OCI-LY7 (cell line): ENCODE data around the gene TGFBI. TPM values are rescaled to one million over a fixed set of nuclear protein-coding genes. Genes with fewer than 3 reads are reported as not detected.

ENCODE experiments used
- BruUV-seq: library from RNA; stranded (reverse); fragments of 400-500 nt; replicated peaks from 2 replicates; lab custom pipeline; 2021; lab: Mats Ljungman, UMichigan
- CTCF ChIA-PET: fragments of 300-600 bp; sonication (Branson Sonifier 250); formaldehyde crosslinking; loops from one replicate; lab custom pipeline; 2022; ENCODE audit warnings: antibody characterized with exemption; ENCODE audit not compliant: unreplicated experiment; lab: Charles Lee
- POLR2A ChIA-PET: fragments of 300-600 bp; sonication (Branson Sonifier 250); formaldehyde crosslinking; loops from one replicate; lab custom pipeline; 2022; ENCODE audit warnings: antibody characterized with exemption; lab: Charles Lee
- DNase-seq: peaks from one replicate; pipeline ENCODE4 v3.0.0-alpha.2; 2015; ENCODE audit warnings: low spot score
- H2AFZ ChIP-seq: fragments of 200-600 bp; sonication (generic), shearing (Covaris generic); 2 replicates; pipeline ENCODE4 v1.6.1; 2014; ENCODE audit warnings: mild to moderate bottlenecking, antibody characterized with exemption, low read length, moderate library complexity
- H3K27ac ChIP-seq: fragments of 200-600 bp; sonication (generic); 2 replicates; pipeline ENCODE4 v1.5.1; 2014; ENCODE audit warnings: mixed run types, low read depth, mild to moderate bottlenecking, moderate library complexity, low read length, inconsistent platforms; ENCODE audit not compliant: poor library complexity, severe bottlenecking
- H3K36me3 ChIP-seq: fragments of 200-600 bp; sonication (generic); 2 replicates; pipeline ENCODE4 v1.6.1; 2014; ENCODE audit warnings: mild to moderate bottlenecking, antibody characterized with exemption, low read length, moderate library complexity, mixed read lengths; ENCODE audit not compliant: insufficient read depth
- H3K4me1 ChIP-seq: fragments of 200-600 bp; sonication (generic); 2 replicates; pipeline ENCODE4 v1.5.1; 2014; ENCODE audit warnings: mild to moderate bottlenecking, low read length; ENCODE audit not compliant: insufficient read depth, poor library complexity, severe bottlenecking
- H3K4me2 ChIP-seq: fragments of 200-600 bp; sonication (generic); 2 replicates; pipeline ENCODE4 v1.6.1; 2014; ENCODE audit warnings: mild to moderate bottlenecking, low read length
- H3K4me3 ChIP-seq: fragments of 200-600 bp; sonication (generic); 2 replicates; pipeline ENCODE4 v1.5.1; 2014; ENCODE audit warnings: mild to moderate bottlenecking, low read depth, low read length; ENCODE audit not compliant: poor library complexity, severe bottlenecking
- H3K79me2 ChIP-seq: fragments of 200-600 bp; sonication (generic); 2 replicates; pipeline ENCODE4 v1.6.1; 2016; ENCODE audit warnings: low read depth, mild to moderate bottlenecking, low read length, moderate library complexity, mixed read lengths; ENCODE audit not compliant: insufficient read depth
- H3K9me2 ChIP-seq: fragments of 200-600 bp; sonication (generic); 2 replicates; pipeline ENCODE4 v1.6.1; 2016; ENCODE audit warnings: mild to moderate bottlenecking, low read length, mixed read lengths; ENCODE audit not compliant: insufficient read depth
- H3K9me3 ChIP-seq: fragments of 200-600 bp; sonication (generic); 2 replicates; pipeline ENCODE4 v1.6.1; 2014; ENCODE audit warnings: mild to moderate bottlenecking, mixed run types, low read length, mixed read lengths
- H4K20me1 ChIP-seq: fragments of 200-600 bp; sonication (generic); 2 replicates; pipeline ENCODE4 v1.6.1; 2014; ENCODE audit warnings: mild to moderate bottlenecking, antibody characterized with exemption, low read length, moderate library complexity, mixed read lengths; ENCODE audit not compliant: insufficient read depth
- CTCF ChIP-seq: fragments of 200-600 bp; sonication (generic); conservative IDR thresholded peaks from 2 replicates; pipeline ENCODE4 v1.5.1; 2014; ENCODE audit warnings: mild to moderate bottlenecking, antibody characterized with exemption, low read length, moderate library complexity, mixed read lengths
- EZH2phosphoT487 ChIP-seq: fragments of 200-600 bp; sonication (generic); IDR thresholded peaks from 2 replicates; pipeline ENCODE4 v1.6.1; 2018; ENCODE audit warnings: low read depth, borderline replicate concordance, mild to moderate bottlenecking, mixed run types, antibody characterized with exemption, low read length, moderate library complexity, mixed read lengths
- intact Hi-C: fragments of 100-400 bp; cut with micrococcal nuclease; formaldehyde crosslinking; loops from one replicate; pipeline ENCODE4 v1.10.0; 2022; ENCODE audit not compliant: unreplicated experiment
- total RNA-seq, 2 experiments: library from RNA; depleted of rRNA in 1 of 2; stranded (reverse); fragments of >200 nt in 1 of 2; shearing (Covaris generic) in 1 of 2; gene quantifications; 2 replicates each; pipeline ENCODE4 v1.2.3, GENCODE V29; 2014 to 2022

The TGFBI gene
- total RNA-seq, 2 experiments from 2014 or later: not detected

- Histone ChIP-seq H3K9me2 (no peaks in the 10 kb centered on the region), H4K20me1 (no peaks in the 10 kb centered on the region), H3K4me3 (no peak overlapping the region), H3K36me3 (no peaks in the 10 kb centered on the region), H3K9me3 (no peaks in the 10 kb centered on the region), H3K4me1 (no peaks in the 10 kb centered on the region), H3K27ac (no peak overlapping the region), H2AFZ (no peak overlapping the region), H3K4me2 (no peak overlapping the region), H3K79me2 (no peaks in the 10 kb centered on the region)
- POLR2A ChIA-PET: no interaction called here
- BruUV-seq: no TSS peak
- CTCF ChIA-PET: no interaction called here
- DNase-seq: no peak
- intact Hi-C loops: no loop called here
- TF ChIP-seq CTCF: no peak
- TF ChIP-seq EZH2phosphoT487: no peak
Observed at GRCh38 chr5:135999406-136000139, 29.2 kb upstream of the TGFBI start.

GRCh38 chr5:136000147-136000546 is 28.6 kb upstream of the TGFBI start:
- H3K4me2 ChIP-seq: no peak overlapping the region
- intact Hi-C loops: no loop called here
- H3K9me3 ChIP-seq: no peaks in the 10 kb centered on the region
- H3K9me2 ChIP-seq: no peaks in the 10 kb centered on the region
- no peak overlapping the region for H3K4me3 ChIP-seq
- no peak for DNase-seq
- no peaks in the 10 kb centered on the region for H3K79me2 ChIP-seq
- TF ChIP-seq CTCF (no peak), EZH2phosphoT487 (no peak)
- no peak overlapping the region for H3K27ac ChIP-seq
- BruUV-seq: no TSS peak
- ChIA-PET CTCF (no interaction called here), POLR2A (no interaction called here)
- no peaks in the 10 kb centered on the region for H3K36me3 ChIP-seq
- no peaks in the 10 kb centered on the region for H4K20me1 ChIP-seq
- no peaks in the 10 kb centered on the region for H3K4me1 ChIP-seq
- no peak overlapping the region for H2AFZ ChIP-seq

GRCh38 chr5:136000932-136001331 is 27.9 kb upstream of the TGFBI start:
- intact Hi-C loops: no loop called here
- ChIA-PET POLR2A (no interaction called here), CTCF (no interaction called here)
- no peak for DNase-seq
- Histone ChIP-seq H2AFZ (no peak overlapping the region), H3K36me3 (no peaks in the 10 kb centered on the region), H3K9me3 (no peaks in the 10 kb centered on the region), H4K20me1 (no peaks in the 10 kb centered on the region), H3K4me2 (no peak overlapping the region), H3K4me3 (no peak overlapping the region), H3K4me1 (no peaks in the 10 kb centered on the region), H3K79me2 (no peaks in the 10 kb centered on the region), H3K27ac (no peak overlapping the region), H3K9me2 (no peaks in the 10 kb centered on the region)
- TF ChIP-seq CTCF: no peak
- no TSS peak for BruUV-seq
